GM12874 (cell line): ENCODE measurements around the gene HDAC2.

Source experiments
- TF ChIP-seq, protein P1 (sequence below): IDR thresholded peaks from 2 replicates; pipeline ENCODE4 v1.5.1; 2011; ENCODE audit warnings: low read depth, mild to moderate bottlenecking, control low read depth, low read length, moderate library complexity; ENCODE audit not compliant: insufficient read depth

The HDAC2 gene

DNA sequence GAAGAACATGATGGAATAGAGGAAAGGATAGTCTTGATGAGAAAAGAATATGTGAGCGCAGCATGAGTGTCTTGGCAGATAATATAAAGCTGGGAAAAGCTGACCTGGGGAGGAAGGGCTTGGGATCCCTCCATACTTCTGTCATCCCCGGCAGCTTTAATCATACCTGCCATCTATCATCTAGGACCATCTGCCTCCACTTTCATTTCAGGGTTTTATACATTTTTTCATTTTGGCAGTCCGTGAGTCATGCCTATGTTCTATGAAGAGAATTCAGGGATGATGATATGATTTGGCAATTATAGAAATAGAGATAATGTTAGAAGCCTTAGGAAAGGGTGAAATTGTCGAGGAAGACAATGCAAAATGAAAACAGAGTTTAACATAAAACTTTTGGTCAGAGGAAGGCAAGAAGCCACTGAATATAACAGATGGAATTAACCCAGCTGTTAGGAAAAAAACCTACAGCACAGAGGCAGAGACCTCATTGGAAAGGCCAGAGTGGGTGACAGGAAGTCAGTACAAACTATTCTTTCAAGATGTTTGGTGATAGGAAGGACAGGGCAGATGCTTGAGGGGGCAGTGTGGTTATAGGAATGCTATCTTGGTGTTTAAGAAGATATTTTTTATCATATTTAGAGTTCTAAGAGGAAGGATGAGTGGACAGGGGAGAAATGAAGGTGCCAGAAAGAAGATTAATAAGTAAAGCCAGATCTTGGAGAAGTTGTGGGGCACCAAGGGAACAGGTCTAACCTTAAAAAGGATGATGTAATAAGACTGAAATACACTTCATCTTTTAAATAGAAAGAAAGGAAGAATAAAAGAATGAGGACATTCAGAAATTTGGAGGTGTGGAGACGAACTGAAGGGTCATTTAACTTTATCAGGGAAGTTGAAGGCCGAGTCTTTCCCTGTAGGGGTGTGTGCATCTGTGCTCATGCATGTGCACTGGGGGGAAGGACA, 76.0 kb downstream of the HDAC2 start:
- TF ChIP-seq, protein P1, sequence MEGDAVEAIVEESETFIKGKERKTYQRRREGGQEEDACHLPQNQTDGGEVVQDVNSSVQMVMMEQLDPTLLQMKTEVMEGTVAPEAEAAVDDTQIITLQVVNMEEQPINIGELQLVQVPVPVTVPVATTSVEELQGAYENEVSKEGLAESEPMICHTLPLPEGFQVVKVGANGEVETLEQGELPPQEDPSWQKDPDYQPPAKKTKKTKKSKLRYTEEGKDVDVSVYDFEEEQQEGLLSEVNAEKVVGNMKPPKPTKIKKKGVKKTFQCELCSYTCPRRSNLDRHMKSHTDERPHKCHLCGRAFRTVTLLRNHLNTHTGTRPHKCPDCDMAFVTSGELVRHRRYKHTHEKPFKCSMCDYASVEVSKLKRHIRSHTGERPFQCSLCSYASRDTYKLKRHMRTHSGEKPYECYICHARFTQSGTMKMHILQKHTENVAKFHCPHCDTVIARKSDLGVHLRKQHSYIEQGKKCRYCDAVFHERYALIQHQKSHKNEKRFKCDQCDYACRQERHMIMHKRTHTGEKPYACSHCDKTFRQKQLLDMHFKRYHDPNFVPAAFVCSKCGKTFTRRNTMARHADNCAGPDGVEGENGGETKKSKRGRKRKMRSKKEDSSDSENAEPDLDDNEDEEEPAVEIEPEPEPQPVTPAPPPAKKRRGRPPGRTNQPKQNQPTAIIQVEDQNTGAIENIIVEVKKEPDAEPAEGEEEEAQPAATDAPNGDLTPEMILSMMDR = no peak

DNA sequence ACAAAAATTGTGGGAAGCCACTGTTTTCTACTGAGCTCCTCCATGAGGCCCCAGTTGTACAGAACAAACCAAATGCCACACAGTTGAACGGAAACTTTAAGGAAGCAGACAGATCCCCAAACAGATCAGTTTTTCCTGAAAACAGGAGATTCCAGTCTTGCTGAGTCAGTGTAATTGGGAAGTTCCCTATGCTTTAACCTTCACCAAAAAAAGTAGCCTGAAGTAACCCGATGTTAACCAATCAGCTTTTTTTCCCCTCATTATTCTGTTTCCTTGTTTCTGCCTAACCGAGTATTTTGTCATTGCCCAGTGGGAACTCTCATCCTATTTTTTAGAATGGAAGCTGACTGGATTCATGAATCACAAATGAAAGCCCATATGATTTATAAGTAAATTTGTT, 77.1 kb downstream of the HDAC2 start:
- TF ChIP-seq, protein P1 = no peak

DNA sequence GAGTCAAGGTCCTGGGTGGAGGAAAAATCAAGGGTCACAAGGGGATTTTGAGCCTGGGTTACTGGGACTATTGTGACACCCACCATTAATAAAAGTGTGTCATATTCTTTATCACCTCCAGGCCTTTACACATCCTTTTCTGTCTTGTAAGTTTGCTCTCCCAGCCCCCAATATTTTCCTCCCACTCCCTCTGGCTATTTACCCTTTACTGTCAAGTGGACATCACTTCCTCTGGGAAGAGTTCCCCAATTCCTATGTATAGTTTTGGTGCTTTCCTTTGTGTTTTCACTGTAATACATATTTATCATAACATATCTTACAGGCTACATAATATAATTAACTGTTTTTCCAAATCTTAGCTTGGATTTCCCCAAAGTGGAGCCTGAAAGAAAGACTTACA, 77.5 kb downstream of the HDAC2 start:
- TF ChIP-seq, protein P1 = no peak

DNA sequence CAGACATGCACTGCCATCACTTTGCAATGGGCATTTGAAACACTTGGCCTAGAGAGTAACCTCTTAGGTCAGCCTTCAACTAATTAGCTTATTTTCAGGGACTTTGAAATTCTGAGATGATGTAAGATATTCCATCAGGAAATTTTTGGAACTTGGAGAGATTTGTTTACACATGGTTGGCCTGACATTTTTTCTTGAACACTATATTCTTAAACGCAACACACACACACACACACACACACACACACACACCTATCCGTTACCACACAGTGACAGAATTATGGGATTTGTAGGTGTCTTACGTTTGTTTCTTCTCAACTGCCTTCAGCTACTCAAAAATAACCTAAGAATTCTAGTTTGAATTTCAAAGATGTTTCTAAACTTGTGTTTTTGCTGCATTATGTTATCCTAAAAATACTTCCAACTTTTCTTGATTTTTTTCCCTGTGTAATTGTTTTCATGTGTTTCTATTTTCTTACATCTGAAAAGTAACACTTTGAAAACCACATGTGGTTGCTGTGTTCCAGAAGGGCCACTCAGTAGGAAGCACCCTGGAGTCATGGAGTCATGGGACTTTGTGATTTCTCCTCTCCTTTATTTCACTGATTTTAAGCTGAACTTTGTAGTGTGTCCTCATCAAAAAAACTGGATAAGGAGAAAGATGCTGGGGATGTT, 81.9 kb downstream of the HDAC2 start:
- TF ChIP-seq, protein P1 = no peak

DNA sequence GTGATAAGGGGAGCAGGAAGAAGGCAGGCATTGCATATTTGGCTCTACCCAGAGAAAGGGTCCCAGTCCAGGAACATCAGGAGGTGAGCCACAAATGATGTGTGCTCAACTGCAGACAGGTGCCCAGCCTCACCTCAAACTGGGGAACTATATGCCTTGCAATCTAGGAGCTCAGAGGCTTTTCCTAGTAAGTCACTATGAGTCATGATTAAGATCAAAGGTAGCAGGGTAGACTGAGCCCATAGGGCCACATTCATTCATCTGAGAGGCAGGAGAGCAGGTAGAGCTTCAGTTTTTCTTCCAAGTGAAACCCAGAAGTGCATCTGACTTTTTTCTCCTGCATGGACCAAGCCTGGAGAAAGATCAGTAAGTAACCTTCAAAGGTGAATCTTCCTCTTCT, 82.5 kb downstream of the HDAC2 start:
- TF ChIP-seq, protein P1 = no peak

DNA sequence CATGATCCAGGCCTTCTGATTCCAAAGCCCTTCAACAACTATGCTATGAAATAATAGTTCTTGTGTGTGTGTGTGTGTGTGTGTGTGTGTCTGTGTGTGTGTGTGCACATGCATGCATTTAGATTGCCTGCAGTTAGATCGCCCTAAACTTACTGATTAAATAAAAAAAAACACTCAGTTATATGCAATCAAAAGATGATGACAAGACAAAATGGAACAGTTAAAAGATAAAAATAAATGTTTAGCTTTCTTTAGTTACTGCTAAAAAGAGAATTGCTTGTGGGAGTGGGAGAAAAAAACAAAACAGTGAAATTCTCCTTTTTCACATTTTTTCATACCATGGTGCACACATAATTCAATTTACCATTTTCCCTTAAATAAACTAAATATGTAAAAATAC, 84.4 kb downstream of the HDAC2 start:
- TF ChIP-seq, protein P1 = no peak

DNA sequence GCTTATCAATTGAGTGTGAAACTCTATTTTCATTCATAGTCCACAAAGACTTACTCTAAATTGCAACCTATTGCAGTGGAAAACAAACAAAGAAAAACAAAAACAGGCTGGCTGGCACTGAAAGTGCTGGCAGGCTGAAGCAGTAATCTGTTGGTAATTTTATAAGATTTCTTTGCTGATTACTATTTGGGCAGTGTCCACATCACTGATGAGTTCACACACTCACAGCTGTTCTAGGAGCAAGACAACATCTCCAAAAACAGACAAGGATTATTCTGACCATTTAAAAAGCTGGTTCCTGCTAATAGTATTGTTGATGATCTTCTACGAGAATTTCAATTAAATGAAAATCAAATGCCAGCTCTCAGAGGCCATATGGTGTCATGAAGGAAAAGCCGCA, 86.9 kb downstream of the HDAC2 start:
- TF ChIP-seq, protein P1 = no peak
